Peyer's patch (tissue), 4 donors: ENCODE data around the gene DHPS.

Experiments used
- CTCF ChIP-seq, 6 experiments: fragments of 450-650 bp in 4 of 6; fragments of 200-600 bp in 2 of 6; sonication (generic) in 1 of 6; IDR thresholded peaks; one replicate each; pipeline ENCODE4 v1.5.1; 2017 to 2019; ENCODE audit warnings: antibody characterized with exemption in 6 of 6, mild to moderate bottlenecking in 3 of 6, moderate library complexity in 1 of 6
- POLR2A ChIP-seq, 2 donors: fragments of 450-650 bp; IDR thresholded peaks; one replicate each; pipeline ENCODE4 v1.5.1; 2017; ENCODE audit warnings: antibody characterized with exemption in 2 of 2, mild to moderate bottlenecking in 2 of 2, moderate library complexity in 2 of 2

- TF ChIP-seq CTCF (IDR thresholded peaks at IDR 0.05): no peak
- no peak for TF ChIP-seq POLR2A (IDR thresholded peaks at IDR 0.05)
These were observed 16.5 kb downstream of the DHPS start for GRCh38 chr19:12665281-12665573.
